Stimulated activated memory B cell treated with anti-CD40 and anti-IgM and Interleukin-4, amounts not matched to agents 10 μg/mL and 1 μg/mL and 100 μg/mL, for 72 hours (primary cell): Measurements from ENCODE around the gene SLC30A2.

Source experiments
- ATAC-seq: fragments of 150-1000 bp; cut with Tn5 transposase; 2 replicates; pipeline ENCODE4 v1.10.0; 2021
- H3K27ac Mint-ChIP-seq: one replicate; pipeline ENCODE4 v1.8.0; 2022; ENCODE audit warnings: mild to moderate bottlenecking, mixed read lengths
- H3K27me3 Mint-ChIP-seq: one replicate; pipeline ENCODE4 v1.8.0; 2022; ENCODE audit warnings: mixed read lengths
- H3K36me3 Mint-ChIP-seq: one replicate; pipeline ENCODE4 v1.8.0; 2022; ENCODE audit warnings: mixed read lengths
- H3K4me1 Mint-ChIP-seq: one replicate; pipeline ENCODE4 v1.8.0; 2022; ENCODE audit warnings: mixed read lengths
- H3K4me3 Mint-ChIP-seq: one replicate; pipeline ENCODE4 v1.8.0; 2022; ENCODE audit warnings: mild to moderate bottlenecking, moderate library complexity, mixed read lengths
- H3K9me3 Mint-ChIP-seq: one replicate; pipeline ENCODE4 v1.8.0; 2022; ENCODE audit warnings: mixed read lengths

Gene SLC30A2

DNA sequence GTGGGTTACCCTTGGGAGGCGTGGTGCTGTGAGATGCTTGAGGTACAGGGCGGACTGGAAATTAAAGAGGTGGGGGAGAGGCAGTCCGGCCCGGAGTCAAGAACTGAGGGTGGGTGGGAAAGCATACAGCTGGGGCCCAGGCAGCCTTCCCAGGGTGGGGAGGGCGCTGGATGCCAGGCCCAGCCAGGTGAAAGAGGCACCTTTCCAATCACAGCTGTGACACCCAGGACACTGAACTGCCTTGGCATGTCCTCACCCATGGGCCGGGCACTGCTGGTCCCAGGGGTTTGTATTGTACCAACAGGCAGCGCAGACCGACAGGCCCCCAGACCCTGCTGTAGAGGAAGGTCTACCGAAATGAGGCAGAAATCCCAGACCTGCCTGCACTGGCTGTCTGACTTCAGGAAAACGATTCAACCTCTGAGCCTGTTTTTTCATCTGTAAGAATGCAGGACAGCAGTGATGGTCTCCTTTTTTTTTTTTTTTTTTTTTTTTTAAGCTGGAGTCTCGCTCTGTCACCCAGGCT is 9.1 kb downstream of the SLC30A2 start:
- Mint-ChIP-seq H3K4me3 (no peak overlapping the region), H3K9me3 (no peaks in the 10 kb centered on the region), H3K36me3 (no peaks in the 10 kb centered on the region), H3K4me1 (peaks cover 25% of the 10 kb centered on the region), H3K27ac (peak overlapping the region; percentile 71), H3K27me3 (peaks cover 27% of the 10 kb centered on the region)
- ATAC-seq, result no peak

DNA sequence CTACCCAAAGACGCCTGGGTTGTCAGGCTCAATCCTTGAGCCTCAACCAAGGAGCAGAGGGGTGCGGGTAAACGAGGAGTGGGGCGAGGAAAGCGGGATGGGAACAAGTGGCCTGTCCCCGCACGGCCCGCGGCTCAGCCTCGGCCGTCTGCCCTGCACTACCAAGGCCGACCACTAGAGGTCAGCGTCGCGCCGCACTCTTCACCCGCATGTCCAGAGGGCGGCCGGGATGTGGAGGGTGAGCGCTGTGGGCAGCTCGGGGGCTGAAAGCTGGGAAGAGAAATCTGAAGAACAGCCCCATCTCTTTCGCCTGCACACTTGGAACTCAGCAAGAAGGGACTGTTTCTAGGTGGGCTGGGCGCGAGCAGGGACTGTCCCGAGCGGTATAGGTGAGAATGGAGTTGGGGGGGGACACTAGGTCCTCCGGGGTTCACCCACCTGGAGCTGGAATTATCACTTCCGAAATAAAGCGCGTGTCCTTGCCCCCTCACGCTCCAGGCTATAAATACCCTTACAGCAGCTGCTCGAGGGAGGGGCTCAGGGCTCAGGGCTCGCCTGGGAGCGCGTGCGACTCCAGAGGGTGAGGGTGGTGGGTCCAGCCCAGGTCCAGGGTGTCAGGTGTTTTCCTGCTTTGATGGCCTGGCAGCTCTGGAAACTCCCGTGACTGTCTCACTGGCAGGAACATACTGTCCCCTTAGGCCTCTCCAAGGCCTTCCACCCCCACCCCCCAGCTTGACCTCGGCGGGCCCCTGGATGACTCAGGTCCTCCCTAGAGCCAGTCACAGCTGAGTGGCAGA is 9.8 kb downstream of the SLC30A2 start:
- Mint-ChIP-seq H3K9me3 (no peaks in the 10 kb centered on the region), H3K27ac (peak overlapping the region; percentile 71), H3K4me1 (peaks cover 25% of the 10 kb centered on the region), H3K4me3 (peak overlapping the region; percentile 91), H3K36me3 (no peaks in the 10 kb centered on the region), H3K27me3 (peaks cover 29% of the 10 kb centered on the region)
- ATAC-seq, result peak; percentile 84

DNA sequence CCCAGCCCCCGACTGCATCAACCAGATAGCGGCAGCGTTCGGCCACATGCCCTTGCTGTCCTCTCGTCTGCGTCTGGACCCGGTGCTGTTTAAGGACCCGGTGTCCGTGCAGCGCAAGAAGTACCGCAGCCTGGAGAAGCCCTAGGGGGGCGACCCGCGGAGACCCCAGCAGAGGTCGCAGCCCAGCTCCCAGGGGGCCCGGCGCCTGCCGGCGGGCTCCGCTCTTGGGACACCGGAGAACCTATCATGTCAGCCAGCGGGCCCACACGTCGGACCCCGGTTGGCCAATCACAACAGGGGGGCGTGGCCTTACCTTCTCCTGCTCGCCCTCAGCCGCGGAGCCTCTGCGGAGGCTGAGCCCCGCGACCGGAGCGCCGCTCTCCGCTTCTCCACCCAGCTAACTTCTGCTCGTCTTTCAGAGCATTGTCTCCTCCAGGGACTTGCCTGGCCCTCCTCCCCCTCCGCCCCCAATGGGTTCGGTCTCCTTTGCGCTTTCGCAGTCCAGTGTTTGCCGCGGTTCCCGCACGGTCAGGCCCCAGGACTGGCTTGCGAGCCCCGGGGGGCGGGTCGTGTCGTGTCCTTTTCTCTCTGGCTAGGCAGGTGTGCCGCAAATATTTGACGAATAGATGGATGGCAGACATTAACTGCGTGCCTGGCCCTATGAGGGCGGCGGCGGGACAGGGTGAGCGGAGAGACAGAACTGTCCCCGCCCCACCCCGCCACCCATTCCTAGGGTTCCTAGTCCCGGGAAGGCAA is 10.5 kb downstream of the SLC30A2 start:
- peaks cover 37% of the 10 kb centered on the region for H3K27me3 Mint-ChIP-seq
- peak overlapping the region; percentile 71 for H3K27ac Mint-ChIP-seq
- peak; percentile 95 for ATAC-seq
- no peaks in the 10 kb centered on the region for H3K36me3 Mint-ChIP-seq
- peak overlapping the region; percentile 91 for H3K4me3 Mint-ChIP-seq
- H3K4me1 Mint-ChIP-seq, result peaks cover 25% of the 10 kb centered on the region
- no peaks in the 10 kb centered on the region for H3K9me3 Mint-ChIP-seq

DNA sequence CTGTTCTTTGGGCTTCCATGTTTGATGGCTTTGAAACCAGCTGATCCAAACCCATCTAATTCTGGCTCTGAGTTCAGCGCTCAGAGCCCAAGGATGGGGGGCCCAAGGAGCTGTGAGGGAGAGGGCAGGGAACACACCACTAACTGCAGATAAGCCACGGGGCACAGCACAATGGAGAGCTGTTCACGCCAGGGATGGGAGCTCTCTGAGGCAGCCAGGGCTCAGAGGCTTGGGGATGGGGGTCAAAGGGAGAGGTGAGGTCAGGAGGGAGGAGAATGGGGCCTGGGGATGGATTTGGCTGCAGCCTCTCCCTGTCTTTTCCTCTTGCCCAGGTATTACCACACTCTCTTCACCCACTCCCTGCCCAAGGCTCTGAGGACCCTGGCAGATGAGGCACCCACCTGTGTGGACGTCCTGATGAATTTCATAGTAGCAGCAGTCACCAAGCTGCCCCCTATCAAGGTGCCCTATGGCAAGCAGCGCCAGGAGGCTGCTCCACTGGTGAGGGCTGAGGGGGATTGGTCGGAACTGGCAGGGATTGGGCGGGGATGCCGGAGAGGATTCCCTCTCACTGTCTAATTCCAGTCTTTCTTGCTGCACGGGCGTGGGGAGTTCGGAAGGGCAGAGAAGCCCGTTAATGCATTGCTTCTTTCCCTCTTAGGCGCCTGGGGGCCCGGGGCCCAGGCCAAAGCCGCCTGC is 11.3 kb downstream of the SLC30A2 start:
- Mint-ChIP-seq H3K27ac (peak overlapping the region; percentile 71), H3K36me3 (no peaks in the 10 kb centered on the region), H3K9me3 (no peaks in the 10 kb centered on the region), H3K4me3 (peak overlapping the region; percentile 91), H3K4me1 (peaks cover 25% of the 10 kb centered on the region), H3K27me3 (peaks cover 43% of the 10 kb centered on the region)
- ATAC-seq, result no peak

DNA sequence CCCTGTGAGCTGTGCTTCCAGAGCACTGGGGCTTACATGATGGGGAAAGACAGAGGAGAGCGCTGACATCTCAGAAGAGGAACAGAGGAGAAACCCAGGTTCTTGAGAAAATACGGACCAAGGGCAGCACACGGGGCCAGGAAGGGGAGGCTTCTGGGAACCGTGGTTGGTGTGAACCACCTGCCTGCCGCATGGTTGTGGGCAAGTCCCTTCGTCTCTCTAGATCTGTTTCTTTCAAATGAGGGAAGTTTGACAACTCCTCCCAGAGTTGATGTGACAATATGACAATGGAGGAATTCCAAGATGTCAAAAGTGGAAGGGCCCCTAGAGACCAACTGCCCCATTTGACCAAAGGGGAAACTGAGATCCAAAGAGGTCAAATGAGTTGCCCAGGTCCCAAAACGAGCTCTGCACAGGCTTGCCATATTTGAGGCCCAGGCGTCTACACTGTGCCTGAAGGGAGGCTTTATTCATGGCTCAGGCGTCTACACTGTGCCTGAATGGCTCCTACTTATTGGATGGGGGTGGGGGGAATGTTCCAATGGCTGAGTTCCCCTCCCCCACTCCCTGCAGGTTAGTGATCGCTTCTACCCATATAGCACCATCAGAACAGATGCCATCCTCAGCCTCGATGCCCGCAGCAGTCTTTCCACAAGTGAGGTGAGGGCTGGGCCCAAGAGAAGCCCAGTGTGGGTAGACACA is 13.1 kb downstream of the SLC30A2 start:
- no peak overlapping the region for H3K4me3 Mint-ChIP-seq
- no peaks in the 10 kb centered on the region for H3K36me3 Mint-ChIP-seq
- no peak overlapping the region for H3K27ac Mint-ChIP-seq
- H3K27me3 Mint-ChIP-seq, result peaks cover 53% of the 10 kb centered on the region
- no peak for ATAC-seq
- peaks cover 25% of the 10 kb centered on the region for H3K4me1 Mint-ChIP-seq
- no peaks in the 10 kb centered on the region for H3K9me3 Mint-ChIP-seq

DNA sequence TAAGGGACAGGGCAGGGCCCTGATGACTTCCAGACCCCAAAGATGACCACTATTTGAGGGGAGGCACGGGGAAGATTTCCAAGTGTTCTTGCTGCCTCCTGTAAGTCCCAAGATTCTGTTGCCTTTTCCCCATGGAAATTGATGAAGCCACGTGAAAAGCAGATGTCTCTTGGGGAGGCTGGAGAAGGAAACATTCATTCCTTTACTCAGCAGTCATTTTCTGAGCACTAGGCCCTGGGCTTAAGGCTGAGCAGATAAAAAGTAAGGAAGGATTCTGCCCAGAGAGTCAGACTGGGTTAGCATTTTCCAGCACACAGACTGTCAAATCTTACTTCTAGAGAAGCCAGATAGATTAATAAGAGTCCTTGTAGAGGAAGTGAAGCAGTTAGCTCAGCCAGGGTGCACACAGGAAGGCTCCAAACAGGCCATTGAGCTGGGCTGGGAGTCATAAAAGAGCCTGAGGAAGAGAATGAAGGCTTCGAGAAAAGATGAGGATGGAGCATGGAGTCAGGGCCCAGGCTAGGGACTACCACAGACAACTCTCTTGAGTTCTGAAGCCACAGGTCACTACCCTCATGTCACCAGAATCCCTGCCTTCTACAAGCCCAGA is 14.2 kb downstream of the SLC30A2 start:
- peaks cover 51% of the 10 kb centered on the region for H3K27me3 Mint-ChIP-seq
- H3K9me3 Mint-ChIP-seq, result no peaks in the 10 kb centered on the region
- ATAC-seq, result no peak
- H3K4me3 Mint-ChIP-seq, result no peak overlapping the region
- no peaks in the 10 kb centered on the region for H3K36me3 Mint-ChIP-seq
- H3K27ac Mint-ChIP-seq, result no peak overlapping the region
- peaks cover 24% of the 10 kb centered on the region for H3K4me1 Mint-ChIP-seq

DNA sequence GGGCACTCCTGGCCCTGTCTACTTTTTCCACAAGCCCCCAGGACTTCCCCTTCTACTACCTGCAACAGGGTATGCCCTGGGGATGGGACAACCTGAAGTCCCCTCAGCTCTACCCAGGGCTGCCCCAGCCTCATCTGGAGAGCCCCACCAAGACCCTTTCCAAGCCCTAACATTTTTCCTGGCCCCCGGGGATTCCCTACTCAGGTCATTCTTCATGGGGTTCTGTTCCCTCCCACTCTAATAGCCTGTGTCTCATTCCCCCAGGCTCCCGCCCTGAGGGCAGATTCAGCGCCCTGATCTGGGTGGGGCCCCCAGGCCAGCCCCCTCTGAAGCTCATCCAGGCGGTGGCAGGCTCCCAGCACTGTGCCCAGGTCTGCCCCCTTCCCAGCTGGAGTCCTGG is 14.7 kb downstream of the SLC30A2 start:
- no peak for ATAC-seq
- Mint-ChIP-seq H3K27me3 (peaks cover 45% of the 10 kb centered on the region), H3K4me3 (no peak overlapping the region), H3K36me3 (no peaks in the 10 kb centered on the region), H3K27ac (no peak overlapping the region), H3K9me3 (no peaks in the 10 kb centered on the region), H3K4me1 (peaks cover 19% of the 10 kb centered on the region)

DNA sequence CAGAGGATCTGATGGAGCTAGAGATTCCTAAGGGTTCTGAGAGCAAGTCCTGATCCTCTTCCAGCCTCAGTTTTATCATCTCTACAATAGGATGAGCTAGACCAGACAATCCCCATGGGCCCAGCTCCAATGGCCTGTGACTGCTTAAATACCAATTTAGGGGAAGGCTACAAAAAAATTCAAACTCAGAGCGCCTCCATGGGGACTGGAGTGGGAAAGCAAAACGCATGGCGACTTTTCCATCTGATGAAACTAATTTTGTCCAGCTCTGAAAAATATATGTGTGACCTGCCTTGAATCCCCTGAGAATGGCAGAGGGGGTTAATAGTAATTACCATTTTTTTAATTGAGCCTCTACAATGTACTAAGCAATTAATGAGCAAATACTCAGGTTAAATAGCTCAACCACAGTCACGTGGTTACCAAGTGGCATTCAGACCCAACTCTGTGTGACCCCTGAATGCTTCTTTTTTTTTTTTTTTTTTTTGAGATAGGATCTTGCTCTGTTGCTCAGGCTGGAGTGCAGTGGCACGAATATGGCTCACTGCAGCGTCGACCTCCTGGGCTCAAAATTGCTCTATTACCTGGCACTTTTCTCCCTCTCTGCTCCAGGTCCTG is 15.9 kb downstream of the SLC30A2 start:
- Mint-ChIP-seq H3K27ac (no peak overlapping the region), H3K4me1 (peaks cover 9% of the 10 kb centered on the region), H3K9me3 (no peaks in the 10 kb centered on the region), H3K4me3 (no peak overlapping the region), H3K27me3 (peaks cover 40% of the 10 kb centered on the region), H3K36me3 (no peaks in the 10 kb centered on the region)
- ATAC-seq, result no peak

DNA sequence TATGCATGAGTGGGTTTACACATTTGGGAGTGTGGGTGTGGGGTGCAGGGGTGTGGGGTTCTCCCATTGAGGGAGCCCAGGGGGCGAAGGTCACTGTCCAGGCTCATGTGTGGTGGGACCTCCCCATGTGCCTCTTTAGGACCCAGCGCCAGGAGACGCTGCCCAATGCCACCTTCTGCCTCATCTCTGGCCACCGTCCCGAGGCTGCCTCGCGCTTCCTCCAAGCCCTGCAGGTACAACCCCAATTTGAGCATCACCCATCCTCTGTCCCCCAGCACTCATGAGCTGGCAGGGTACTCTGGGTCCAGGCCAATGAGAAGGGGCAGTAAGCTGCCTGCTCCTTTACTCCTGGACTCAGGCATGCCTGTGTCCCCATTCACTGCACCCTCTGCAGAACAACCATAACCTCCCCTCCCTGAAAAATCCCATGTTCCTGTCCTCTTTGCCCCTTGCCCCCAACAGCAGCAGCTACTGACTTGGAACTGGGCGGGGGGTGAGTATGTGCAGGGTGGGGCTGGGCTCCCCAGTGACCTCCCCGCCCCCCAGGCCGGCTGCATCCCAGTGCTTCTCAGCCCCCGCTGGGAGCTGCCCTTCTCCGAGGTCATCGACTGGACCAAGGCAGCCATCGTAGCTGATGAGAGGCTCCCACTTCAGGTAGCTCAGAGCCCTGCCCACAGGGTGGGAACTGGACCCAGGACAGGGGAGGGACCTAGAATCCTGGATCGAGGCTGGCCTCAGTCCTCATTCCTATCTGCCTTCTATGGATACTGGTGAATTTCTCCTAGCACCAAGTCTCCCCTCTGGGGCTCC is 16.7 kb downstream of the SLC30A2 start:
- ATAC-seq, result no peak
- Mint-ChIP-seq H3K4me1 (peaks cover 2% of the 10 kb centered on the region), H3K36me3 (no peaks in the 10 kb centered on the region), H3K27me3 (peaks cover 35% of the 10 kb centered on the region), H3K4me3 (no peak overlapping the region), H3K9me3 (no peaks in the 10 kb centered on the region), H3K27ac (no peak overlapping the region)

DNA sequence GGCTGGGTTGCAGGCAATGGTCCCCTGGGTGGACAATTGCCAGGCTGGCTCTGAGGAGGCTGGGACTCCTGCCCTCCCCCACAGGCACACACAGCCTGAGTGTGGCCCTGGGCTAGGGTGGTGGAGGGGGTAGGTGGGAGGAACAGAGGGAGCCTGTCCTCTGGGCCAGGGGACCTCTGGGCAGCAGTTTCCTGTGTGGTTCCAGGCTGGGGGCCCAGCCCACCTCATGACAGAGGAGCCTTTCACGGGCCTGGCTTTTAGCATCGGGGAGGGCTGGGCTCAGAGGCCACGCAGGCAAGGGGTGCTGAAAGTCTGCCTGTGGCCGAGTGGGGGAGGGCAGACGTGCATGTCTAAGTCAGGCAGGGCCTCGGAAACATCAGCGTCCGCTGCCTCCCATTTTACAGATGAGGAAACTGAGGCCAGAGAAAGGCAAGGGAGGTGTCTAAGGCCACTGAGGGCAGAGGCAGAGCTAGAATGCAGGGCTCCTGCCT is 17.4 kb downstream of the SLC30A2 start:
- Mint-ChIP-seq H3K27me3 (peaks cover 27% of the 10 kb centered on the region), H3K4me3 (no peak overlapping the region), H3K27ac (no peak overlapping the region), H3K36me3 (no peaks in the 10 kb centered on the region), H3K9me3 (no peaks in the 10 kb centered on the region), H3K4me1 (no peaks in the 10 kb centered on the region)
- no peak for ATAC-seq

DNA sequence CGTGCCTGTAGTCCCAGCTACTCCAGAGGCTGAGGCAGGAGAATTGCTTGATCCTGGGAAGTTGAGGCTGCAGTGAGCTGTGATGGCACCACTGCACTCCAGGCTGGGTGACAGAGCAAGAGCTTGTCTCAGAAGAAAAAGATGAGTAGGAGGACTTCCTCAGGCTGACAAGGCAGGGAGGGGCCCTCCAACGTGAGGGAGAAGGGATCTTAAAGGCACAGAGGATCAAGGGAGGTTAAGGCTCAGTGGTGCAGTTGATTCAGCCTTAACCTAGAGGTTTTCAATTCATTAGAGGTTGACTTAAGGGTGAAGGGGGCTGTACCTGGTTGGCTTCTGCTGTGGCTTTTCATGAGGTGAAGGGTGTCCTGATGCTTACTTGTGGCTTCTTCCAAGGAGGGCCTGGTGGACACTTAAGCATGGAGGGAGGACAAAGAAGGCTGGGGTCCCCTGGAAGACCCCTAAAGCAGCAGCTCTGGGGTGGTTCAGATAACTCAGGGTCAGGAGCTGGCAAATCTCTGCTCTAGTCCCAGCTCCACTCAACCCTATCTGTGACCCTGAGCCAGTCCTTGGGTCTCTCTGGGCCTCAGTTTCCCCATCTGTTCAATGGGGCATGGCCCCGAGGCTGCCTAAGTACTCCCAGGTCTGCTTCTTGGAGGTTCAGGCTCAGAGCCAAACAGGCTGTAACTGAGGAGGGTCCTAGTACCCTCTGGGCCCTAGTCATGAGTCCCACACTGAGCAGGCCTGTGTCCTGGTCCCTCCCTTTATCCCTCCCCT is 18.0 kb downstream of the SLC30A2 start:
- Mint-ChIP-seq H3K36me3 (no peaks in the 10 kb centered on the region), H3K4me1 (no peaks in the 10 kb centered on the region), H3K9me3 (no peaks in the 10 kb centered on the region), H3K27ac (no peak overlapping the region), H3K27me3 (peaks cover 26% of the 10 kb centered on the region), H3K4me3 (no peak overlapping the region)
- ATAC-seq, result no peak

DNA sequence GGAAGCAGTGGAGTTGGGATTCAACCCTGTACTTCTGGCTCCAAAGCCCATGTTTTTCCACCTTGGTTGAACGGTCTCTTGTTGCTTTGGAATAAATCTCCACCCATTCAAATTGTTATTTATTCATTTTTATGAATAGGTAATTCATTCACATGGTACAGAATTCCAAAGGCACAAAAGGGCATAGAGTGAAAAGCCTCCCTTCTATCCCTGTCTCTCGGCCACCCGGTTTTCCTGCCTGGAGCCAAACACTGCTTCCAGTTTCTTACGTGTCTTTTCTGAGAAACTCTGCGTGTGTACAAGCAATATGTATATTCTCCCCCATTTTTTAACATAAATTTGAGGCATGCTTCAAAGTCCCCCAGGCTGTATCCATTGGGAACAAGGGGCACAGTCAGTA is 20.4 kb downstream of the SLC30A2 start:
- Mint-ChIP-seq H3K36me3 (no peaks in the 10 kb centered on the region), H3K27me3 (peaks cover 25% of the 10 kb centered on the region), H3K9me3 (no peaks in the 10 kb centered on the region), H3K4me3 (no peak overlapping the region), H3K4me1 (no peaks in the 10 kb centered on the region), H3K27ac (no peak overlapping the region)
- no peak for ATAC-seq

DNA sequence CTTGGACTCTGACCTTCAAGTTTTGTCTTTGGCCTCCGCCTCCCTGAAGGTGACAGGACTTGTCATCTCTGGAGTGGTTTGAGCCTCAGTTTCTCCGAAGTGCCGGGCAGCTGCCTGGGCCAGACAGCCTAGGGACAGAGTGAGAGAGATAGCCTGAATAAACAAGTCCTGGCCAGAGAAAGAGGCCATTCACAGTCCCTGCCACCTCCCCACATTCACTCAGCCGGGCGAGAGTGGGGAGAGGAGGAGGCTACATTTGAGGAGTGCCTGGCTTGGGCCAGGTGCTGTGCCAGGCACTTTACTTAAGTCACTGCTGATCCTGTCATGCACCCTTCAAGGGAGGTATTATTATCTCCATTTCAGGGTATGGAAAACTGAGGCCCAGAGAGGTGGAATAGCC is 20.9 kb downstream of the SLC30A2 start:
- Mint-ChIP-seq H3K4me3 (no peak overlapping the region), H3K27ac (no peak overlapping the region), H3K4me1 (no peaks in the 10 kb centered on the region), H3K36me3 (no peaks in the 10 kb centered on the region), H3K27me3 (peaks cover 22% of the 10 kb centered on the region), H3K9me3 (no peaks in the 10 kb centered on the region)
- no peak for ATAC-seq
